GM19193 (cell line): ENCODE data around the gene FBXO7.

ENCODE experiments used
- POLR2A ChIP-seq: IDR thresholded peaks from 4 replicates; pipeline ENCODE4 v1.6.1; 2011; ENCODE audit not compliant: insufficient read depth, insufficient read length; ENCODE audit errors: extremely low read depth

The FBXO7 gene

GRCh38 chr22:32517488-32517887 is 42.9 kb downstream of the FBXO7 start:
- no peak for TF ChIP-seq POLR2A

GRCh38 chr22:32517921-32518320 is 43.3 kb downstream of the FBXO7 start:
- no peak for TF ChIP-seq POLR2A

- no peak for TF ChIP-seq POLR2A
Observed at GRCh38 chr22:32518381-32518780, 43.8 kb downstream of the FBXO7 start.

- TF ChIP-seq POLR2A = no peak
Observed at GRCh38 chr22:32518848-32519247, 44.2 kb downstream of the FBXO7 start.

- TF ChIP-seq POLR2A = no peak
Observed at GRCh38 chr22:32520612-32521011, 46.0 kb downstream of the FBXO7 start.

GRCh38 chr22:32522237-32522636 is 47.6 kb downstream of the FBXO7 start:
- no peak for TF ChIP-seq POLR2A

- no peak for TF ChIP-seq POLR2A
Observed at GRCh38 chr22:32527756-32528155, 53.1 kb downstream of the FBXO7 start.

- no peak for TF ChIP-seq POLR2A
Observed at GRCh38 chr22:32528316-32528715, 53.7 kb downstream of the FBXO7 start.

- no peak for TF ChIP-seq POLR2A
Observed at GRCh38 chr22:32528984-32529982, 54.7 kb downstream of the FBXO7 start.

GRCh38 chr22:32531228-32531627 is 56.6 kb downstream of the FBXO7 start:
- no peak for TF ChIP-seq POLR2A

- TF ChIP-seq POLR2A = no peak
Observed at GRCh38 chr22:32531931-32532819, 57.6 kb downstream of the FBXO7 start.

- TF ChIP-seq POLR2A = no peak
Observed at GRCh38 chr22:32532820-32533128, 58.2 kb downstream of the FBXO7 start.

GRCh38 chr22:32533265-32534111 is 58.9 kb downstream of the FBXO7 start:
- no peak for TF ChIP-seq POLR2A

- TF ChIP-seq POLR2A = no peak
Observed at GRCh38 chr22:32534252-32535235, 59.9 kb downstream of the FBXO7 start.

- no peak for TF ChIP-seq POLR2A
Observed at GRCh38 chr22:32535531-32536190, 61.0 kb downstream of the FBXO7 start.
